K562 (cell line): ENCODE data around the gene EPHA10. TPM values are rescaled to one million over a fixed set of nuclear protein-coding genes. Genes with fewer than 3 reads are reported as not detected.

Experiments used
- ATAC-seq: fragments of 200-7000 bp; cut with Tn5 transposase; 3 replicates; pipeline ENCODE4 v1.9.1; 2020; ENCODE audit warnings: moderate library complexity
- BruUV-seq: library from RNA; stranded (reverse); fragments of 400-500 nt; replicated peaks from 2 replicates; lab custom pipeline; 2021; lab: Mats Ljungman, UMichigan
- CTCF ChIA-PET: fragments of 300-600 bp; formaldehyde crosslinking; extraction: SDS; loops from one replicate; lab custom pipeline; 2021; ENCODE audit warnings: low intra/inter-chr PET ratio; lab: Yijun Ruan, JAX
- POLR2A ChIA-PET: fragments of 300-600, 350-650 bp; sonication (Branson Sonifier 250); formaldehyde crosslinking; extraction: SDS; loops from one replicate; lab custom pipeline; 2021; ENCODE audit warnings: antibody characterized with exemption, inconsistent platforms; lab: Yijun Ruan, JAX
- DNase-seq, 4 experiments: peaks; one replicate each; pipeline versions ENCODE4 v3.0.0 to v3.0.0-alpha.2; 2011 to 2018; ENCODE audit warnings: low spot score in 3 of 4, mixed read lengths in 3 of 4; ENCODE audit errors: extremely low read depth in 1 of 4
- FAIRE-seq: peaks from 2 replicates; lab custom pipeline; 2011; peaks lifted over from hg19 to GRCh38; lab: Jason Lieb, UNC
- H2AFZ ChIP-seq: 2 replicates; pipeline ENCODE4 v1.6.0; 2011; ENCODE audit warnings: low read depth, low read length, control low read depth, inconsistent platforms
- H3K27ac ChIP-seq: fragments of 200-600 bp; 3 replicates; pipeline ENCODE4 v1.8.0; 2011; ENCODE audit warnings: low read depth, mild to moderate bottlenecking, control low read depth, inconsistent platforms, low read length, moderate library complexity, mixed read lengths; ENCODE audit errors: extremely low read depth
- H3K27me3 ChIP-seq, 2 experiments: fragments of 300-600 bp in 1 of 2; 2 replicates in 1 of 2; 3 replicates in 1 of 2; pipeline versions ENCODE4 v1.6.0 to v1.8.0; 2011; ENCODE audit warnings: inconsistent platforms in 2 of 2, low read length in 2 of 2, mild to moderate bottlenecking in 1 of 2, mixed read lengths in 1 of 2, moderate library complexity in 1 of 2; ENCODE audit not compliant: control insufficient read depth in 2 of 2, insufficient read depth in 2 of 2
- H3K36me3 ChIP-seq: fragments of 300-600 bp; 3 replicates; pipeline ENCODE4 v1.8.0; 2011; ENCODE audit warnings: mild to moderate bottlenecking, low read length, inconsistent platforms; ENCODE audit not compliant: control insufficient read depth, insufficient read depth
- H3K4me1 ChIP-seq, 2 experiments: fragments of 200-600 bp in 1 of 2; replicated peaks in 1 of 2; 2 replicates in 1 of 2; 3 replicates in 1 of 2; pipeline versions ENCODE4 v1.5.1 to v1.8.0; 2011; ENCODE audit warnings: inconsistent platforms in 2 of 2, low read length in 2 of 2, mild to moderate bottlenecking in 1 of 2, mixed read lengths in 1 of 2, moderate library complexity in 1 of 2; ENCODE audit not compliant: control insufficient read depth in 2 of 2, insufficient read depth in 2 of 2
- H3K4me2 ChIP-seq: 2 replicates; pipeline ENCODE4 v1.6.1; 2011; ENCODE audit warnings: low read length, control low read depth, inconsistent platforms, mixed read lengths; ENCODE audit not compliant: insufficient read depth
- H3K4me3 ChIP-seq: fragments of 200-600 bp; sonication (generic), shearing (Covaris generic); 2 replicates; pipeline ENCODE4 v1.5.1; 2016; ENCODE audit warnings: control low read depth, inconsistent platforms
- H3K79me2 ChIP-seq: fragments of 200-600 bp; 3 replicates; pipeline ENCODE4 v1.8.0; 2011; ENCODE audit warnings: low read length, inconsistent platforms; ENCODE audit not compliant: control insufficient read depth, insufficient read depth
- H3K9ac ChIP-seq, 2 experiments: 2 replicates each; pipeline versions ENCODE4 v1.6.0 to v1.6.1; 2011; ENCODE audit warnings: low read depth in 2 of 2, low read length in 2 of 2, control low read depth in 1 of 2, inconsistent platforms in 1 of 2, mild to moderate bottlenecking in 1 of 2, mixed read lengths in 1 of 2; ENCODE audit not compliant: insufficient read depth in 1 of 2
- H3K9me1 ChIP-seq: one replicate; pipeline ENCODE4 v1.6.0; 2011; ENCODE audit warnings: inconsistent platforms, mild to moderate bottlenecking, low read length, moderate library complexity; ENCODE audit not compliant: control insufficient read depth, insufficient read depth
- H3K9me3 ChIP-seq: replicated peaks from 2 replicates; pipeline ENCODE4 v1.5.1; 2011; ENCODE audit warnings: low read depth, low read length, inconsistent platforms; ENCODE audit not compliant: control insufficient read depth, insufficient read depth
- H4K20me1 ChIP-seq: replicated peaks from 2 replicates; pipeline ENCODE4 v1.6.1; 2011; ENCODE audit warnings: low read length, inconsistent platforms, mixed read lengths; ENCODE audit not compliant: control insufficient read depth, insufficient read depth
- ATF2 ChIP-seq: sonication (generic); formaldehyde crosslinking; IDR thresholded peaks from 2 replicates; pipeline ENCODE4 v1.8.1; 2022; ENCODE audit warnings: missing genetic modification reagents
- SAFB ChIP-seq: fragments of 200-400 bp; formaldehyde crosslinking; IDR thresholded peaks from 2 replicates; pipeline ENCODE4 v1.6.1; 2017; ENCODE audit warnings: low read depth, low read length, borderline replicate concordance
- WGBS: fragments of 100-300 bp; shearing (Covaris generic); methylation state at CpG from one replicate; pipeline ENCODE4 v1.1.6; 2016; ENCODE audit warnings: low coverage, mixed read lengths; ENCODE audit not compliant: insufficient coverage; ENCODE audit errors: missing lambda C conversion rate; 5-methylcytosine and 5-hydroxymethylcytosine counted together
- in situ Hi-C: fragments of 300-500 bp; cut with MboI; formaldehyde crosslinking; loops from 4 replicates; pipeline ENCODE4 v1.15.0; 2018; ENCODE audit warnings: inconsistent platforms, mixed read lengths
- intact Hi-C: fragments of 100-400 bp; cut with micrococcal nuclease; formaldehyde crosslinking; loops from 2 replicates; pipeline ENCODE4 v1.14.2; 2022
- polyA plus RNA-seq, 8 experiments: library from polyadenylated mRNA; depleted of rRNA in 4 of 8; stranded (reverse) in 5 of 8; unstranded in 3 of 8; fragments of >200 nt; fragmentation: Nextera tagmentation in 2 of 8; fragmentation: Illumina TruSeq in 1 of 8; extraction: Ambion mirVana in 2 of 8; extraction: Trizol in 1 of 8; gene quantifications; 2 replicates each; pipeline versions ENCODE4 v1.2.1 to v1.2.3, GENCODE V29; 2011 to 2014; ENCODE audit warnings: inconsistent platforms in 1 of 8, missing spikeins in 1 of 8
- total RNA-seq, 7 experiments: library from RNA; depleted of rRNA in 6 of 7; stranded (reverse); fragments of >200 nt in 6 of 7; fragmentation: Illumina TruSeq in 2 of 7; extraction: Trizol in 2 of 7; gene quantifications; 2 replicates each; pipeline versions ENCODE4 v1.2.1 to v1.2.3, GENCODE V29; 2011 to 2021; ENCODE audit warnings: low replicate concordance in 1 of 7

The EPHA10 gene
- total and polyA plus RNA-seq, 9 of the 15 experiments (the other 6 are each of a cell fraction or from before 2014, with no cell fraction given): 0.03 TPM; not detected in 8

DNA sequence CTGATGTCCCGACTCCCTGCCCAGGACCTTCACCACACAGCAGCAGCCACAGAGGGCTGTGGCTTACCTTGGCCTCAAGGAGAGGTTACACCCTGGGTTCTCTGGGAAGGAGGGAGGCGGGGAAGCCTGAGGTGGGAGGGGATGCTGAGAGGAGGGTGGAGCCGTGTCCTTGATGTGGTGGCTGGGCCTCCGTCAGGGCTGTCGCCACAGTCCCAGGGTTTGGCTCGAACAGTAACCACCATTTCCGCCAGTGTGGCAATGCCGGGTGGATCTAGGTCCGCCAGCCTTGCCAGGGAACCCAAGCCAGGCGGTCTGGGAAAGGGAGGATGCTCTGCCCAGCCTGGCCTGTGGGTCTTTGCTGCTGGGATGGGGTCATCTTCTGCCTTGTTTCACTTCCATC, 91.0 kb downstream of the EPHA10 start:
- Histone ChIP-seq H3K27me3 (peaks cover 39 to 56% of the 10 kb centered on the region in 2 experiments), H3K79me2 (no peaks in the 10 kb centered on the region), H3K27ac (no peak overlapping the region), H3K9ac (no peak overlapping the region), H3K9me1 (no peaks in the 10 kb centered on the region), H3K36me3 (no peaks in the 10 kb centered on the region), H3K9me3 (no peaks in the 10 kb centered on the region), H2AFZ (no peak overlapping the region), H4K20me1 (peaks cover 3% of the 10 kb centered on the region; the same call in 1 of the 2 replicates), H3K4me3 (no peak overlapping the region), H3K4me2 (no peak overlapping the region), H3K4me1 (no peaks in the 10 kb centered on the region; a peak in 1 of 5 replicates)
- CTCF ChIA-PET: no interaction called here
- intact Hi-C loops: no loop called here
- peak; percentile 27 to 39 (median 35) for DNase-seq
- no TSS peak for BruUV-seq
- FAIRE-seq: no peak
- WGBS: 9% methylated on average over 10 of the region's 10 CpGs
- POLR2A ChIA-PET: interaction anchor here (0.7 to 1.6 kb wide), 6 partner anchors 8 to 199 kb away, joined by 3 to 6 read pairs (median 3); partner anchors contain the start of gene ZC3H12A
- in situ Hi-C loops: no loop called here
- peak; percentile 75 for ATAC-seq
- TF ChIP-seq ATF2 (CRISPR knock-in tag) (0 out of 2 replicates have a peak, but pooled peaks have one; percentile 21), SAFB (no peak)
- TF ChIP-seq, all 486 proteins: peak for 1
